NCI-H69 (cell line): ENCODE measurements around the gene TMEM144.
A peak's percentile ranks its signal among the peaks of the same experiment; 100 is the strongest.

Source experiments
- DNase-seq: peaks from one replicate; lab custom pipeline; 2025; lab: John Stamatoyannopoulos, UW

The TMEM144 gene

DNA sequence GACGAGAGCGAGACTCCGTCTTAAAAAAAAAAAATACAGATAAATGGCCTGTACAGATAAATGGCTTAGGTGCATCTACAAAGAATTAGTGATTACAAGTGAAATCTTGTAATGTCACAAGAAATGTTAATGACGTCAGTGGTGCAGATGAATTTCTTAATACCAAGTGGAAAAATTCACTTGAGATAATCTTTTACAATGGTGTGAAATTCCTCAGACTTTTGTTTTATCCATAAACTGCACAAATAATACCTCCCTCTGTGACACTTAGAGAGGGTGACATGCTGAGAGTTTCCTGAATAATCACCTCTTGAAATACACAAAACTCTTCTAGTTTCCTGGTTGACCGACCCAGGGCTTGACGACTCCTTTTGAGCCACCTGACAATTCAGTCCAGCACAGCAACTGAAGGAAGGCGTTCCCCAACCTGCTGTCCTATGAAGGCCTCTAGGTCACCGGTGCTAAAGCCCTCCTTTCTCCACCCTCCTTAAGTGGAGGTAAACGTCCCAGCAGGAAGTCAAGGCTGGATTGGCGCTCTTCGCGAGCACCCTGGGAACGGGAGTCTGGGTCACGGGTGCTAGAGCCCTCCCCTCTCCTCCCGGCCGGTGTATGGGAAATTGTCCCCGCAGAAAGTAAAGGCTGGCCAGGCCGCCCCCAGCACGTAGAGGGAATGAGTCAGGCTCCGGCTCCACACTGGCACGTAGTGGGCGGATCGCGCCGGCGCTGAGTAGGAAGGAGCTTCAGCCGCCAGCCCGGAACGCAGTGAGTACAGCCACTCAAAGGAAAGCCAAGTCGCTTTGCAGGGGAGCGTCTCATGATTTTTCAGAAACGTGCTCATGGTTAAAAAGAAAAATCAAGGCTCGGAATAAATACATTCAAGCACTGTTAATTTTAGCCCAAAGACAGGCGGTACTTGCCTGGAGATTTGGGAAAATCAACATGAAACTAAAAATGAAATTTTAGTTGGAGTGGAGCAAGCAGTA, at the start of gene TMEM144:
TSS of gene TMEM144 (plus strand) at position 662 of the 983 bp plus-strand sequence. CDS start 2,182 bp downstream, outside the sequence.
- peak; percentile 87 for DNase-seq

DNA sequence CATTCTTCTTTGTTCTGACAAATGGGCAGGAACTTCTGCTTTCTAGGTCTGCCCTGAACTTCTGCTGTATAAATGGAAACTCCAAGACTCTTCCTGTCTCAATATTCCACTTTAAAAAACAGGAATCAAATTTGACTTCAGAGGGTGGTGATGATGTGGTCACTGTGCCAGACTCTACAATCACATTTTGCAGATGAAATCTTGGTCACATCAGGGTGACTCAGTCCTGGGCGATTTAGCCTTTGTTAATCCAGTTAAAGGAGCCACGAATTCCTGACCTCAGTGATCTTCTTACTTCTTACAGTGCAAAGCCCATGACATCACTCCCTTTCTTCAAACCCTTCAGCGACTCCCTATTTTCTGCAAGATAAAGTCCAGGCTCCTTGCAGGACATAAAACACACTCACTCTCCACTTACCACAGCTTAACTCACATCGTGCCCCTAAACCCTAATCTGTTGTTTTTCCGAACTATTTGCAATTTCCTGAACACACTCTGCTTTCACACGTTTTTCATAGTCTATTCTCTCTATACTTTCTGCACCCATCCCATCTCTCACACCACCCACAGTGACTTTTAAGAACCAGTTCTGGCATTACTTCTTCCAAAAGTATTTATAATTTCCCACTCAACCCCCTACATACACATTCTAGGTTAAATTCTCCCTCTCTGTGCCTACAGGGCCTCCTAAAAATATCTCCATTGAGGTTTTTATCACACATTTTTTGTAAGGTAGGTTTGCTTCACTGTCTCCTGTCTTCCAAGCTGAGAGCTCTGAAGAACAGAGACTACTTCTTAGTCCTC, 48.5 kb upstream of the TMEM144 start:
- DNase-seq = no peak

DNA sequence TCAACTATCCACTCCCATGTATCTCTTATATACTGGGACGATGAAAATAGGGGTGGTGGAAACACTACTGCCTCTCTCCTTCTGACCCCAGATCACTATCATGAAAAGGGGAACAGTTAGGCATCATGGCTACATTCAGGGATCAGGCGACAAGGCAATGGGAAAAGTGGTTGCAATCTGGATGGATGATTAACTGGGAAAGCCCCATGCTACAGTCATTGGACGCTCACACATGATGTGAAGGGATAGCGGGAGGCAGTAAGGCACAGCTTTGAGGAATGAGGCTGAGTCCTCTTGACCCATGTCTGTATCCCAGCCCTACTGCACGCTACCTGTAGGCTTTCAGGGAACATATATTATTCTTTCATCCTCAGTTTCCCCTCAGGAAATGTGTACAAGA, 47.7 kb upstream of the TMEM144 start:
- DNase-seq = no peak

DNA sequence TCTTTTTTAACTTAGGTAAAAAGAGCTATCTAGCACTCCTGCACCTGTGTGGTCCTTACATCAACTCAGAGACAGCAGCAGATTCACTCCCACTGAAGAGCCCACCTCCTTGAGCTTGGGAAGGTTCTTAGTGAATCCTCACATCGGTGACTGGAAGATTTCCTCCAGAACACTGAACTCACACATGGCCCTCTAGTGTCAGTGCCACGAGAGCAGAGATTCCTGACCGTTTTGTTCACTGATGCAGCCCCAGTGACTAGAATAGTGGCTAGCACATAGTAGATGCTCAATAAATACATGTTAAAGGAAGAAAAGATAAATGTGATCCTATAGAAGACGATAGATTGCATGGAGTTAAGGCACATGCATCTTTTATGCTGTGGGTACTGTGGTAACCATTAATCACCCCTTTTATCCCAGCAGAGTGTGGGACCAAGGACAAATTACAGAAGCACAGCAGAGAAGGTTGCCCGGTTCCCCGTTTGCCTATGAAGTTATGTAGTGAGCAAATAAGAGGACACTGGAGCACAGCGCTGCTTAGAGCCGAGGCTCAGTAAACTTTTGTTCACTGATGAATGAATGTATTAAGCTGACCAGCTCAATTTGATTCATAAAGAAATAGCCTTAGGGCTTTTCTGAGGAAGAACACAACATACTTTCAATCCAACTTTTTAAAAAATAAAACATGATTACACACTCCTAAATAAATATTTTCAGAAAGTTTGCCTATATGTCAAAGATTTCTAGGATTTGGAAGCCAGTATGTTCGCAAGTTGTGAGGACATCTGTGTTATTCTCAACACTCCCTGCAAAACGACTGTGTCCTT, 46.1 kb upstream of the TMEM144 start:
- DNase-seq = no peak

DNA sequence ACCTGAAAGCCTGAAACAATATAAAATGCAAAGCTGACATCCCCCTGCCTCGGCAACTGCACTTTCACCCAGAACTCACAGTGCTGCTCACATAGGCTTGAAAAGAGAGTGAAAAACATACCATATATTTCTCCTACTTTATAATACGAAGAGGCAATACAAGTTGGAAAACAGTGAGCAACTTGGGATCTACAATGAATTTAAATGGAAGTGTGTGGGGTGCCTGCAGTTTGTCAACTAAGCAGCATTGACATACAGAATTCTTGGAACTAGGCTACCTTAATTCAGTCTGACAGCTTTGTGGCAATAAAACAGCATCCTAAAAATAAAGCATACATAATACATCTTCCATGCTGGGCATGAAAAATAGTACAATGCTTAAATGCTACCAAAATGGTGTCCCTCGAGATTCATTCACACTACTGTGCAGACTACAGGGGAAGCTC, 45.5 kb upstream of the TMEM144 start:
- DNase-seq = peak; percentile 1

DNA sequence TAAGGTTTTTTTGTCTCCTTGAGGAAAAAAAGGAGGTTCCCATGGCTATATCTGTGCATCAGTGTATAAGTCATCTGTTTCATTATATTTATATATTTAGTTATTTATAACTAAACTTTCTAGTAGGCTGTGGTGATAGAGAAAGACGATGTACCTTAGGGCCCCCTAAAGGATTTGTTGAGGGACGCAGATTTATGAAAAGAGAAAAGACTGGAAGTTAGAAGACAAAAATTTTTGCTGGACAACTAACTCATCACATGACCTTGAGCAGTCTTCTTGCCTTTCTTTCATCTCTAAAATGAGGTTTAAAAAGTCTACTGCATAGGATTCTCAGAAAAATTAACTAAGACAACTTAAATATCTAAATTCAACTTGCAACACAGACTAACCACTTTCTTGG, 43.6 kb upstream of the TMEM144 start:
- no peak for DNase-seq

DNA sequence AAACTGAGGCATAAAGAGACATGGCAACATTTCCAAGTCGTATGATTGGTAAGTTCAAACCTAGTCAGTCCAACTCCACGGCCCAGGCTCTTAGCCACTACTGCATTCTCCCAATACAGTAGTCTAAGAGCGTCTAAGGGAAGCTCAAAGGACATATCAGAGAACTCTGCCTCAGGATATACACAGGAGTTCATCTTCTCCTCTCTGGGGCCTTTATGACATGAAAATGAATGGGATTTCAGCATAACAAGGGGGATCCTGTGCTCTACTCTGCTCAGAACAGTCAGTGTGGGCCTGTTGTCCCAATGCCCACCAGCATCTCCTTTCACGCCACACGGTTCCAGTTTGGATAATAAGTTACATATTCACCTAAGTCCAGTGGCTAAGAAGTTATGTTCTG, 41.7 kb upstream of the TMEM144 start:
- no peak for DNase-seq

DNA sequence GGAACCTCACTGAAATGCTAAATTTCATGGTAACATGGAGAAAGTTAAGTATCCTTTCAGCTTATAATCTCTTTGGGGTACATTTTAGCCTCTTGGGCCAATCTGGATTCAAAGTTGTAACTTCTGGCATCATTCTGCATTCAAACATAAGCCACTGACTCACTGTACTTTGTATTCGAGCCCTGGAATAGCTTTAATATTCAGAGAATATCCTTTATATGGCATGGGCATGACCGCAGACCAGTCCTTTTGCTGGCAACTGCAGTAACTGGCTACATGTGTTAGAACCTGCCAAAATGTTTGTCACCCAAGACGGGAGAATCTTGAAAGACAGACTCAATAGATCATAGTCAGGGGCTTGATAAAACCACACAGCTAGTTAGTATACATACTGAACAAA, 40.8 kb upstream of the TMEM144 start:
- no peak for DNase-seq

DNA sequence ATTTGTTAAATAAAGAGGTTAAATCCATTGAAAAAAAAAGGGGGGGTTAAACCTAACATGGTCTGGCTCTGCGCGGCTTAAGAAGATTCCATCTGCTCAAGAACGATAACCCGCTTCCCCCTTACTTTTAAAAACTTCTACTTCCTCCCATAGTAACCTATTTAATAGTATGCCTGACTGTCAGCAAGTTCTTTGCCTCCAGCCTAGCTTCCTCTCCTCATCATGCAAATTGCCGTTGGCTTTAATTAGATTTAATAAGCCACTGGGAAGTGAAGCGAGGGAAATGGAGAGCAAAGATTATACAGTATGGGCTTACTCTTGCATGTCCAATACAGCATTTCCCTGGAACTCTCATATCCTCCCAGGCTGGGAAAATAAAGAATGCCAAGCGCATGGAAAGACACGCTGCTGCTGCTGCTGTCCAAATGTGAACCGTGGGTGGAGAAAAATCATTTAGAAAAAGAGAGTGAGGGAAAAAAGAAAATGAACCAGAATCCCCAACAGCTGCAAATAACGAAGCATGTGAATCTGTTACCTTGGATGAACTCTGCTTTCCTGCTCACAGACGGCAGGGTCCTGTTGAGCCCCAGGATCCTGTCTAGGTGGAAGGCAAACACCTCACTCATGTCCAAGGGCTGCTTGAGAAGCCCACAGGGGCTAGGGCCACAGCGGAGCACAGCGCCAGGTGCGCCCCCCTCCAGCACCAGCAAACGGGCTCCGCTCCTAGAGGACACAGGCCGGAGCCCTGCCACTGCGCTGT, 40.2 kb upstream of the TMEM144 start:
- peak; percentile 79 for DNase-seq

DNA sequence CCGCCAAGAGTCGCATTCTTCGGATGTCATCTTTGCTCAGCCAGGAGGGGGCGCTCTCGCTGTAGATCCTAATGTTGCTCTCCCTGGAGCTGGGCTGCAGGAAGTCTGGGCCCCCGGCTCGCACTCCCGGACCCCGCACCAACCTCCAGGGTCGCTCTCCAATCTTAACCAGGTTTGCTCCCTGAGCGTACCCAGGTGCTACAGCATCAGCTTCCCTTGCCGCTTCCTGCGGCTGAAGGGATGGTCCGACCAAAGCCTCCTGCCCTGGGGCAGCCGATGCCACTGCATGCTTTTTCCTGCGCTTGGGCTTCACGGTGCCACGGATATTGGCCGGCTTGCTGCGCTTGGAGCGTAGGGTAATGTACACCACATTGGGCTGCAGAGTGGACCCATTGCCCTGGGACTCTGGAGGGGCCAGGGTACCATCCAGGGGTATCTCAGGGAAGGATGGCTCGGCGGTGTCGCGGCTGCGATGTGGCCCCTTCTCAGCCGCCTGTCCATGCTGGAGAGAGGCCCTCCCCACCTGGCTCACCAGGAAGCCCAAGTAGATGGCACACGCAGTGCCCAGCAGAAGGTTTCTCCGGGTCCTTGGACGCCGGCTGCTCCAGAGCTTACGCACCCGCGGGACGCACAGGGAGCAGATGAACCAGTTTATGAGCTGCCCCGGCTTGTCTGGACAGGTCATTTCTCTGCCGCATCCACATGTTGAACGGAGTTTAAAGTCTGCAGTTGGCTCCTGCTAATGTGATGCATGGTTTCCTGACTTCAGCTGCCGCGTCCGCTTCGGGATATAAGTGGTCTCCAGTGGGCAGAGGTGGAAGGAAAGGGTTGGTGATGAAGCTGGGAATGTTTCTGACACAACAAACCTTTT, 39.4 kb upstream of the TMEM144 start:
- no peak for DNase-seq

DNA sequence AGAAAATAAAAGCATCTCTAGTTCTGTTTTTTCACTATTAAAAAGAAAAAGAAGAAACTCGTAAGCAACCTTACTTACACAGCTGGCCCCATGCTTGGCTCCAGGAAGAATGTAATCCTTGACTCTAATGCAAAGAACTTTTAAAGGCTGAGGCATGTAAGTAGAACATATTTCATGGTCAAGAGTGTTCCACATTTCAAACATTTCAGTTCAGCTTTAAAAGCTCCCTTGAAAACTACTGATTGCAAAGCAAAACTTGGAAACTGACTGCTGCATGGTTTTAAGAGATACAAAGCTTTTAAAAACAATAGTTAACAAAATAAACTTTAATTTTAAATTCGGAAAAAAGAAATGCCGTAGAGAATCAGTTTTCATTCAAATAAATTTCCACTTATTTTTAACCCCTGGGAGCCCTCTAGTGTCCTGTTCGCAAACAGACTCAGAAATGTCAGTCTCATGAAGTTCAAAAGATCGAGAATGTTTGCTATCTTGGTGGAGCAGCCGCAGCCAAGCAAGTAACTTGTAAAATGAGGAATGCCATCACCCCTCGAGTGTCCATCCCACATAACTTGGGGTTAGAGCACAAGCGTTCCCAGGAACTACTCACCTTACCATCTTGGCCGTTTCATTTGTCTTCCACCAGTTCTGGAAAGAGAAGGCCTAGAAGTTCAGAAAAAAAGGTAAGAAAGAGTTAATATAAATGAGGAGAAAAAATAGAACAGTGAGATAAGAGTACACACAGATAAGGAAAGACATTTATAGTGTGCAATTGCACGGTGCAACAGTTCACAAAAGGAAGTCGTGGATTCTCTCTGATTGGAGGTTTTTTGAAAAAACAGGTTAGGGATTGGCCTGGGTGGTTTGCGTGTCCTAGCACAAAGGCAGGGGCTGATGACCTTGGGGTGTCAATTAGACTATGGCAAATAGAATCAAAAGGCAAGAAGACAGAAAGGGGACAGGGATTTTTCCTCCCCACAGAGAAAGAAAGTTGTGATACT, 37.7 kb upstream of the TMEM144 start, which contains the start of gene GASK1B:
TSS of gene GASK1B (minus strand) at position 765 of the 998 bp plus-strand sequence. CDS start 1,650 bp downstream, outside the sequence.
- DNase-seq = peak; percentile 54

DNA sequence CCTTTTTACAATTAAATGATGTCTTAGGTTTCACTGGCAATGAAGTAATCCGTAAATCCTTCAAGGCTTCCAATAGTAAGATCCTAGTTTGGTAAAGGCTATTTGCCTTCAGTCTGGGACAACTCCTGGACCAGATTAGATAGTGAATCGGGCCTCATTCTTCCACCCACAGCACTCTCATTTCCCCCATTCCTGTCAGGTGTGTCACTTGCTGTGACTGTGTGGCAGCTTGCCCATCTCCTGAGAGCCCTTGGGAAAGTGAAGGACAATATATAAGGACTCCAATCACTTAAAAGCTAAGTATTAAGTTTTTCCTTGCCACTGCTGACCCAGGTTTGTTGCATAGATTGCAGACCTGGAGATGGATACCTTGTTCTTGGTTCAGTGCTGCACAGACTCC, 34.2 kb upstream of the TMEM144 start:
- DNase-seq = no peak

DNA sequence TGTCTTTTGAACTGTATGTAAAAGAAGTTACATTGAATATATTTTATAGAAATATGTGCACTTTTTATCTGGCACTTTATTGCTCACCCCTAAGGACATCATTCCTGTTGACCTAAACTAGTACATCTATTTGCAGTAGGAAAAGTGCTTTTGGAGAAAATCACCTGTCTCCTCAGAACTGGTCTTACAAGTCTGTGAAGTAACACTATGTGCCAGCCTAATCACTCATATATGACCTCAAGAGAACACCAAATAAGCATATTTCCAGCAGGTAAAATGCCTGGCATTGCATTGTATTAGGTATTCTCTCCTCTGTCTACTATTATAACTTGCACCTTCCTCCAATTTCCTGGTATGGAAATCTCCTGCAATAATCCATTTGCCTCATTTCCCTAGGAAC, 33.5 kb upstream of the TMEM144 start:
- DNase-seq = no peak

DNA sequence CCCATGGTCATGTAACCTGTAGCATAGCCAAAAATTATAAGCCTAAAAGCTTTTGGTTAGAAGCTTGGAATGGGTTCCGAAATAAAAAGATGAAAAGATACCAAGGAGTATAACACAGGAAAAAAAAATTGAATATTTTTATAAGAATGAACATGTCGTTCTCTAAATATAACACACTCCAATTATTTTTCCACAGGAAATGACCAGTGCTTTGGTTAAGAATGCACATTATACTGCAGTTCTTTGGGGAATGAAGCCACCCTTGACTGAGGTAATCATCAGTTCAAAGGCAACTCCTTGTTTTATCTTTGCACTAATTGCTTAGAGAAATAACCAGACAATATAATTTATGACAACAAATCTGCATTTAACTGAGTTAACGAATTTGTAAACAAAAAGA, 30.8 kb upstream of the TMEM144 start:
- no peak for DNase-seq

DNA sequence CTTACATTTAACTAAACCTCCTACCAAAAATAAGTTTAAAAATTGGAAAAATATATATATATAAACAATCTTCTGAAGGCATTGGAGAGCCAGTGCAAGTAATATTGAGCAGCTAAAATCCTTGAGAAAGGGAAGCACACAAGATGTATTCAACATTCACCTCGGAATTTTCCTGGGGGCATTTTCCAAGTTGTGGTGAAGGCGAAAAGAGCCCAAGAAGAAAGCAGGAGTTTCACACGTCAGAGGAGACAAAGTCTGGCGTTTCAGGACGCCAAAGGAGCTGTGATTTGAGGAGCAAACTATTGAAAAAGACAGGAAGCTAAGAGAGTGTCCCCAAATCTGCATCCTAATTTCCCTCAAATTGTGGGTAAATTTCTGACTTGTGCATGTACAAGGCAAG, 28.4 kb upstream of the TMEM144 start:
- no peak for DNase-seq

DNA sequence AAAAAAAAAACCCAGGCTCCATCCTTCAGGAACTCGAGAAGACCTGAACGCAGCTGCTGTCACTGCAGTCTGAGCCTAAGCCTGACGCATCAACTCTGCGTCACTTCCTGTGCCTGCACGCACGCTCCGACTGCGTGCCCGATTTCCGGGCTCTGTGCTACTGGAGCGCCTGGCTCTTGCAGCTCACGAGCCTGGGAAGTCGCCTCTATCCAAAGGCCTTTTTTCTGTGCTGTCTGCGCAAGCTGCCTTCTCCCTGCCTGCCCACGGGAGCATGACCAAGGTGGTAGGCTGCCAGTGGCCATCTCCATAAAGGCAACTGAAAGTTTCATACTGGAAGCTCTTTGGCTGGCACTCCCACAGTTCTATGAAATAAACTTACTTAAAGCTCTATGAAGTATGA, 27.6 kb upstream of the TMEM144 start:
- DNase-seq = peak; percentile 78

DNA sequence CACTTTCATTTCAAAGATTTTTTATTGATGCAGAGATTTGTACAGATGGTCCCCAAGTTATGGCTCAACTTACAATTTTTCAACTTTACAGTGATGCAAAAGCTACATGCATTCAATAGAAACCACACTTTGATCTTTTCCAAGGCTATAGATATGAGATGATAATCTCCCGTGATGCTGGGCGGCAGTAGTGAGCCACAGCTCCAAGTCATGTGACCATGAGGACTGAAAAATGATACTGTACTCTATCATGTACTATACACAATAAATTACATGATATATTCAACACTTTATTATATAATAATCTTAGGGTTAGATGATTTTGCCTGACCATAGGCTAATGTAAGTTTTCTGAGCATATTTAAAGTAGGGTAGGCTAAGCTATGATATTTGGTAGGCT, 23.5 kb upstream of the TMEM144 start:
- DNase-seq = no peak

DNA sequence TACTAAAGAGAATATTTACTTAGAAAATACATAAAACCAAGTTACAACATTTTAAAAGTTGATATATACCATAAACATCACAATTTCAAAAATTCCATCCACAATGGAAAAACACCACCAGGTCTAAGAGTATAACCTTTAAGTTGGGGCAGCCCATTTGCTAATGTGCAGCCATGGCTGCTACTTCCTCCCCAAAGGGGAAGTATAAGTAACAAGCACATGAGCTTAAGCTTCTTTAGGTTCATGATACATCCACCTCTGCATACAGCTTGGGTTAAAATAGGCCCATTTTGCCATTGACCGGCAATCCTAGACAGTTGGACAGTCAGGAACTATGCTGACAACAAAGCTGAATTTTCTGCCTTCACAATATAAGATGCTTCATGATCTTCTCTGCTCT, 20.9 kb upstream of the TMEM144 start:
- DNase-seq = no peak

DNA sequence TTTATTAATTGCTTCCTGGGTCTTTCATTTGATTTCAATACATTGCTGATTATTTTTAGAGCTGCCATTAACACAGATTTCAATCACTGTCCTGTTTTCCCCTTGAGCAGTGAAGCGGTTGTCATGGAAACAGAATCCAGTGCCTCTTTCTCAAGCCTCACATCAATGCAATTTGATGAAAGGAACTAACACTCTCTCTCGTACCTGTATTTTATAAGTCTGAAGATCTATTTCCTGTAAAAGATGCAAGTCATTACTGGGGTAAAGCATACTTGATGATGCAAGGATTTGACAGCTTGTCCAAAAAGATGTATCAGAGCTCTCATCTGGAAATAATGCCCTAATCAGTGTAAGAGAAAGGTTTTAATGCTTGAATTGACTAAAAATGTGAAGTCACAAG, 19.6 kb upstream of the TMEM144 start:
- no peak for DNase-seq
